ENCODE results near the gene SPEF1.

Gene SPEF1

GRCh38 chr20:3765171-3765882, 15.9 kb downstream of the SPEF1 start:
- DNase-seq (ENCODE audit: low spot score) = no peak

GRCh38 chr20:3764659-3765058, 16.6 kb downstream of the SPEF1 start:
- no peak for DNase-seq (ENCODE audit: low spot score)

GRCh38 chr20:3763671-3764601, 17.3 kb downstream of the SPEF1 start:
- DNase-seq (ENCODE audit: low spot score) = no peak

DNA sequence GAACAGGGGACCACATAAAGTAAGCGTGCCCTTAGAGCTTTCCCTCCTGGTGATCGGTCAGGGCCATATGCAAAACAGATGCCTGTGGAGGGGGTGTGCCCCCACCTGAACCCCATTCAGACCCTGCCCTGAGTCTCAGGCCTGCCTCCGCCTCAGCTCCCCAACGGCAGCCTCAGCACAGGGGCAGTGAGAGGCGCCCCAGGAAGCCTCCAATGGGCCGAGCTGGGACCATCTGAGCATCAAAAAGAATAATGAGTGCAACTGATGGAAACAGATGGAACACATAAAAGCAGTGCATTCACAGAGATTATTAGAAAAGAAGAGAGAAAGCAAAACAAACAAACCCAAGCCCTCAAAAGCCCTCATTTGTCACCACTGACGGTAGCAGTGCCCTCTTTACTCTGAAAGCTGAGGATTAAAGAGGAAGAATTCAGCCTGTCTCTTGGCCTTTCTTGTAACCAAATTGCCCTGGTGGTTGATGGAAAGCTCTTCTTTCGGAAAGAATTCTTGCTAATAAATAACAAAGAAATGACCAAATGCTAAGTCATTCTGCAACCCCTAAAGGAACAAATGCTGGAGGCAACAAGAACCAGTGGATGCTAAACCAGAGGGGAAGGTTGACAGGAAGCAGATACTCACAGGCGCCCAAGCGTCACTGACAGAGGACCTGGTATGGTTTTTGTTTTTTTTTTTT, 20.4 kb downstream of the SPEF1 start:
- no peak for DNase-seq (ENCODE audit: low spot score)

DNA sequence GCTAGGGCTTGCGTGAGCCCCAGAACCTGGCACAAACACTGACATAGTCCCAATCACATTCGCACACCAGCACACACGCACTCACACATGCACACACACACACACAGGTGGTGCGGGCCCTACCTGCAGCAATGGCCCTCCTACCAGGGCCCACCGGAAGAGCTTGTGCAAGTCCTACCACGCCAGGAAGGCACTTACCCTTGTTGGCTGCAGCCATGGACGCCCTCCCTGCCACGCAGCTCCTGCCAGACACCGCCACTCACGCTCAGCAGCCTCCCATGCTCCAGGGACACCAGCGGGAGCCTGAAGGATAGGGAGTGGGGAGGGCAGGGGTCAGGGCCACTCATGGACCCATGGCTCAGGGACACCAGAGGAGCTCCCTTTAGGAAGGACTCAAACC, 21.4 kb downstream of the SPEF1 start:
- DNase-seq (ENCODE audit: low spot score) = no peak

DNA sequence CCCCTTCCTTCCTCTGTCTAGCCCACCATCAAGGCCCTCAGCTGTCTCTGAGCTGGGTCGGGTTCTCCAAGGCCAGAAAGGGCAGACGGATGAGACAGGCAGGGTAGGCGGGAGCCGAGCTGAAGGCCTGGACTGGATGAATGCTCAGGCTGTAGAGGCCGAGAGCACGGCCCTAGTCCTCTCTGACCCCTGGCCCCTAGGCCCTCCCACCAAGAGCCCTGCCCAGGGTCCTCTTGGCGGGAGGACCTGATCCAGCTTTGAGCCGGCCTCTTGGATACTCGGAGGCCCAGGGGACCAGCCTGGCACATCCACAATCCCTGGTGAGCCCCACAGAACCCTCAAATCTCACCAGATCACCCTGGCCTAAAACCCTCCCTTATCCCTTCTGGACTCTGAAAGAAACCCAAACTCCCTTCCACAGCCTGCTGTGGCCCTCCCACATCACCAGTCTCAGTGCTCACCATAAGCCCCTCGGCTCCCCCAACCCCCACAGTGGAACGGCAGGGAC, 21.9 kb downstream of the SPEF1 start:
- DNase-seq (ENCODE audit: low spot score) = no peak

GRCh38 chr20:3758566-3758965, 22.7 kb downstream of the SPEF1 start:
- no peak for DNase-seq (ENCODE audit: low spot score)

- no peak for DNase-seq (ENCODE audit: low spot score)
Observed at GRCh38 chr20:3757268-3757667, 24.0 kb downstream of the SPEF1 start.

- no peak for DNase-seq (ENCODE audit: low spot score)
Observed at GRCh38 chr20:3755814-3756480, 25.3 kb downstream of the SPEF1 start.

GRCh38 chr20:3755269-3755668, 26.0 kb downstream of the SPEF1 start:
- no peak for DNase-seq (ENCODE audit: low spot score)

DNA sequence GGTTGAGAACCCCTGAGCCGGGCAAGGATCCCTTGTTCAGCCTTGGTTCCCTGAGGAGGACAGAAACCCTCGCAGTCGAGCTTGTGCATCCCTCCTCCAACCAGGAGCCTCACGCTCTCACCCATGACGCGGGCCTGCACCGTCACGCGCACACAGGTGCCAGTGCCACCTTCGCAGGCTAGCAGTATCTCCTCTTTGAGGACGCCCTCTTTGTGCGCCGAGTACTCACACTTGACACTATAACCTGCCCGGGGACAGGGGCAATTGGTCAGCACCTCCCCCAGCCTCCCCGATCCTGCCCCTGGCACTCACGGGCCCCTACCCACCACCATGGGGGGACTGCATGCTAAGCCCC, 27.0 kb downstream of the SPEF1 start:
- DNase-seq (ENCODE audit: low spot score) = no peak

DNA sequence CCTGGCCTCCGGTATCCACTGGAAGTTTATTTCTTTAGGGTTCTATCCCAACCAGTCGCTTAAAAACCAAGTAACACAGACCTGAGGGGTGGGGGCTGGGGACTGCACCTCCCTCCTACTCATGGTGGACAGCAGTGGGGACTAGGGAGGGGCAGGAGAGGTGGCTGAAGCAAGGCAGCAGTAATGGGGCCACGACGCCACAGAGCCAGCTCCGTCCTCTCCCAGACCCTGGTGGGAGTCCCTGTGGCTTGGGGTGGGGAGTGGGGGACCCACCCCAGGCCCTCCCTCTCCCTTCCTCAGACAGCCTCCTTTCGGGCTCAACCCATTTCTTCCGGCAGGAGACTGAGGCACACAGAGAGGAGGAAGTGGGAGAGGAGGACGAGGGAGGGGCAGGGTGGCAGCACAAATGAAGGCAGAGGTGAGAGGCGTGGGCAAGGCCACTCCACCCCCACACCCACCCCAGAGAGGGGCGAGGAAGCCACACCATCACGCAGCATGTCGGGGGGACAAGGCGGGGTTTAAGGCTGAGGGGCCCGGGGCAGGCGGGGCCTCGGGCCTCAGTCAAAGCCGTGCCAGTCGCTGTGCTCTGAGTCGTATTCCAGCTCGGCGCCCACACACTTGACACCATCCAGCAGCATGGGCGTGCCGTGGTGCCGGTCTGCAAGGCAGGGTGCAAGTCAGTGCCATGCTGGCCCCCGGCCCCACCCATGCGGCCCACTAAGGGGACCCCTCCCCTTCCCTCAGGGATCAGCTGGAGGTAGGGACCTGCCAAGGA, 27.6 kb downstream of the SPEF1 start:
- DNase-seq (ENCODE audit: low spot score) = no peak

DNA sequence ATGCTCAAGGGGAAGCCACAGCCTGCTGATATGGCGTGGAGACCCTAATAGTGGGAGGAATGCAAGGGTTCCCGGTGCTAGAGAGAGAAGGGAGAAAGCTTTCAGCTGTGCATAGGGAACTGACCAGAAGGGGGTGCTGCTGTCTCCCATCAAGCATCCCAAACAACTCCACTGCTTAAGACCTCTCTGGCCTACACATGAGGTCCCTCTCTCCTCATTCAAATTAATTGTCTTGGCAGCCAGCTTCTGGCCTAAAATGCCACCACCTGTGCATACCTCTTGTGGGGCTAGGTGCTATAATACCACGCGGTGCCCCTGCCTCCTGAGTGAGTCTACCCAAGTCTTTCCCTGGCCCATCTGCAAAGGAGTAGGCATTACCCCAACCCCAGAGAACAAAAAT, 28.1 kb downstream of the SPEF1 start:
- peak; percentile 79 for DNase-seq (ENCODE audit: low spot score)

GRCh38 chr20:3752386-3752759, 28.9 kb downstream of the SPEF1 start:
- DNase-seq (ENCODE audit: low spot score) = no peak

GRCh38 chr20:3751675-3752385, 29.4 kb downstream of the SPEF1 start:
- peak; percentile 84 for DNase-seq (ENCODE audit: low spot score)

GRCh38 chr20:3751305-3751674, 30.0 kb downstream of the SPEF1 start:
- no peak for DNase-seq (ENCODE audit: low spot score)

DNA sequence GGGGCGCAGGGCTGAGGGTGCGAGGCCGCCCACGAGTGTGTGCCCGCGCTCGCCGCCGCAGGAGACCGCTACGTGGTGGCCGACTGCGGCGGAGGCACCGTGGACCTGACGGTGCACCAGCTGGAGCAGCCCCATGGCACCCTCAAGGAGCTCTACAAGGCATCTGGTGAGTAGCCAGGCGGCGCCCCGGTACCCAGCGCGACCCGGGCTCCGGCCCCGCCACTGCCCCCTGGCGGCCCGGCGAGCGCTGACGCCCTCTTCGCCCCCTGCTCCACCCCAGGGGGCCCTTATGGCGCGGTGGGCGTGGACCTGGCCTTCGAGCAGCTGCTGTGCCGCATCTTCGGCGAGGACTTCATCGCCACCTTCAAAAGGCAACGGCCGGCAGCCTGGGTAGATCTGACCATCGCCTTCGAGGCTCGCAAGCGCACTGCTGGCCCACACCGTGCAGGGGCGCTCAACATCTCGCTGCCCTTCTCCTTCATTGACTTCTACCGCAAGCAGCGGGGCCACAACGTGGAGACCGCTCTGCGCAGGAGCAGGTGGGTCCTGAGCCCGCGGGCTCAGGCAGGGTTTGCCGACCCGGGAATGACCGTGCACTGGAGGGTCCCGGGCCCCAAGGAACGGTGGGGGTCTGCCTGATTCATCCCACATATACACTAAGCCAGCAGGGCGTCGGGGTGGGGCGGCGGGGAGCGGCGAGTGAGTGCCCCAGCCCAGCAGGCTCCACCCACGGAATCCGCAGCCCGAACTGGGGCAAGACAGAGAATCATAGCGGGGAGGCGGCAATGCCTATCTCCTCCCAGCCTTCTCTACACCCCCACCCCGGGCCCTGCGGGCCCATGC, 31.3 kb downstream of the SPEF1 start:
- no peak for DNase-seq (ENCODE audit: low spot score)

DNA sequence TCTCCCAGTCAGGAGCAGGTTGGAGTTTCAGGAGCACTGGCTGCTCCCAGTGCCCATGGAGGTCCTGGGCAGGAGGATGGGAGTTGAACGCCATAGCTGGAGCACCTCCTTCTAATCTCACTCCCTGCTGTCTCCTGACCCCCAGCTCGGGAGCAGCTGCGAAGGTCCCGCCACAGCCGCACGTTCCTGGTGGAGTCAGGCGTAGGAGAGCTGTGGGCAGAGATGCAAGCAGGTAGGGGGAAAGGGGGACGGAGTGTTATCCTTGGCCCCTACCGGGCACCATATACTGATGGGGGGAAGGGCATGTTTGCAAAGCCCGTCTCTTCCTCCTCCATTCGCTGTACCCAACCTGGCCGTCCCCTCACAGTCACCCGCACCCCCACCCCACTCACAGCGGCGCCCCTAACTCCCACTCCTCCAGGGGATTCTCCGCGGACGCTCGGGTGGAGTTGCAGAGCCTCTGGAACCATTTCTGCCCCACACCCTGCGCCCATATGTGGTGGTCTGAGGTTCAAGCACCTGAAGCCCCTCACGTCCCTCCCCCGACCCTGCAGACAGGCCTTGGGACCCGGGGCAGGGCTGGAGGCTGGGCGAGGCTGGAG, 32.1 kb downstream of the SPEF1 start:
- DNase-seq (ENCODE audit: low spot score) = no peak

DNA sequence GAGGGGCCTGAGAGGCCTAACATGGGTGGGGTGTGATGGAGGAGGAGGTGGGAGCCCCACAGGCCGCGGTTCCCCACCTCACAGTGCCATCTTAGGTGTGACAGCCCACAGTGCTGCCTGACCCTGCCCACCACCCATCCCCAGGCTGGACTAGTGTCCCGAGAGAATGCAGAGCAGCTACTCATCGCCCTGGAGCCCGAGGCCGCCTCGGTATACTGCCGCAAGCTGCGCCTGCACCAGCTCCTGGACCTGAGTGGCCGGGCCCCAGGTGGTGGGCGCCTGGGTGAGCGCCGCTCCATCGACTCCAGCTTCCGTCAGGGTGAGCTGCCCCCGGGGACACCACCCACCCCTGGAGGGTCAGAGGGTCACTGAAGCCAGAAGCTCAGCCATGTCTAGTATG, 33.2 kb downstream of the SPEF1 start:
- no peak for DNase-seq (ENCODE audit: low spot score)
